A549 (cell line): Measurements from ENCODE around the gene FGD5. TPM values are rescaled to one million over a fixed set of nuclear protein-coding genes. Genes with fewer than 3 reads are reported as not detected.

Experiments
- ATAC-seq, 2 experiments: fragments of 200-7000 bp in 1 of 2; fragments of >200 bp in 1 of 2; cut with Nextera tagmentation in 1 of 2; cut with Tn5 transposase in 1 of 2; 3 replicates each; pipeline versions ENCODE4 v1.8.0 to v1.9.1; 2018 to 2020; ENCODE audit warnings: mild to moderate bottlenecking in 1 of 2, moderate library complexity in 1 of 2
- CTCF ChIA-PET: fragments of 300-600 bp; sonication (Branson Sonifier 250); formaldehyde crosslinking; extraction: SDS; loops from one replicate; lab custom pipeline; 2021; ENCODE audit warnings: antibody characterized with exemption, inconsistent platforms; lab: Yijun Ruan, JAX
- POLR2A ChIA-PET: fragments of 350-600 bp; formaldehyde crosslinking; extraction: SDS; loops from one replicate; lab custom pipeline; 2021; ENCODE audit warnings: antibody characterized with exemption, inconsistent platforms; lab: Yijun Ruan, JAX
- DNase-seq, 2 experiments: peaks; one replicate each; pipeline versions ENCODE4 v3.0.0 to v3.0.0-alpha.2; 2011 to 2016; ENCODE audit warnings: low read depth in 1 of 2, low spot score in 1 of 2
- FAIRE-seq: peaks from 2 replicates; lab custom pipeline; 2011; peaks lifted over from hg19 to GRCh38; lab: Jason Lieb, UNC
- H3K27ac ChIP-seq, 2 experiments: fragments of >200 bp; sonication (Bioruptor Twin); formaldehyde crosslinking; 3 replicates each; pipeline ENCODE4 v1.5.1; 2016 to 2017
- H3K4me1 ChIP-seq: fragments of >200 bp; sonication (Bioruptor Twin); formaldehyde crosslinking; 3 replicates; pipeline ENCODE4 v1.6.1; 2016
- H3K4me2 ChIP-seq: fragments of >200 bp; sonication (Bioruptor Twin); formaldehyde crosslinking; 3 replicates; pipeline ENCODE4 v1.6.1; 2016
- H3K4me3 ChIP-seq: fragments of >200 bp; sonication (Bioruptor Twin); formaldehyde crosslinking; 3 replicates; pipeline ENCODE4 v1.5.1; 2016
- H3K9me3 ChIP-seq: fragments of >200 bp; sonication (Bioruptor Twin); formaldehyde crosslinking; 3 replicates; pipeline ENCODE4 v1.6.1; 2016
- BCL3 ChIP-seq: fragments of >200 bp; sonication (Bioruptor Twin); formaldehyde crosslinking; IDR thresholded peaks from 3 replicates; pipeline ENCODE4 v1.6.1; 2016
- CBX8 ChIP-seq: fragments of 200-600 bp; sonication (generic); IDR thresholded peaks from 2 replicates; pipeline ENCODE4 v1.6.1; 2016
- CHD4 ChIP-seq: fragments of 200-600 bp; sonication (generic); IDR thresholded peaks from 2 replicates; pipeline ENCODE4 v1.6.1; 2016; ENCODE audit warnings: antibody characterized with exemption, mild to moderate bottlenecking, borderline replicate concordance
- ELK1 ChIP-seq: fragments of 150-350 bp; IDR thresholded peaks from 2 replicates; pipeline ENCODE4 v1.6.1; 2014; ENCODE audit warnings: low read depth, mild to moderate bottlenecking, low read length
- FOSB ChIP-seq: fragments of 250-450 bp; sonication (Bioruptor Pico); IDR thresholded peaks from 2 replicates; pipeline ENCODE4 v1.5.0; 2020; ENCODE audit warnings: mild to moderate bottlenecking, moderate library complexity
- FOSL2 ChIP-seq, 2 experiments: fragments of 450-650 bp in 1 of 2; fragments of >200 bp in 1 of 2; sonication (Bioruptor Twin) in 1 of 2; formaldehyde crosslinking; IDR thresholded peaks; 2 replicates each; pipeline versions ENCODE4 v1.5.0 to v1.6.1; 2016 to 2020; ENCODE audit warnings: mild to moderate bottlenecking in 1 of 2, moderate library complexity in 1 of 2
- HDAC2 ChIP-seq: fragments of 200-600 bp; sonication (generic); IDR thresholded peaks from 2 replicates; pipeline ENCODE4 v1.6.1; 2016
- HOXA7 ChIP-seq: fragments of 250-450 bp; sonication (Bioruptor Pico); IDR thresholded peaks from 2 replicates; pipeline ENCODE4 v1.5.0; 2020; ENCODE audit warnings: mild to moderate bottlenecking, moderate library complexity
- MAZ ChIP-seq: fragments of 150-350 bp; IDR thresholded peaks from 2 replicates; pipeline ENCODE4 v1.6.1; 2014; ENCODE audit warnings: antibody characterized with exemption, low read depth, low read length, borderline replicate concordance
- NPAS2 ChIP-seq: fragments of 250-450 bp; sonication (Bioruptor Pico); IDR thresholded peaks from 2 replicates; pipeline ENCODE4 v1.8.0; 2022; ENCODE audit warnings: mild to moderate bottlenecking, moderate library complexity, borderline replicate concordance
- PHF8 ChIP-seq: fragments of 200-600 bp; sonication (generic); IDR thresholded peaks from 2 replicates; pipeline ENCODE4 v1.6.1; 2016; ENCODE audit warnings: low read depth, mild to moderate bottlenecking, antibody characterized with exemption, moderate library complexity, borderline replicate concordance
- POLR2A ChIP-seq: IDR thresholded peaks from 2 replicates; pipeline ENCODE4 v1.6.1; 2012; ENCODE audit warnings: mild to moderate bottlenecking, low read length
- RARB ChIP-seq: fragments of 250-450 bp; sonication (Bioruptor Pico); IDR thresholded peaks from 2 replicates; pipeline ENCODE4 v1.8.0; 2021; ENCODE audit warnings: mild to moderate bottlenecking, moderate library complexity
- RCOR1 ChIP-seq: fragments of 150-350 bp; IDR thresholded peaks from 2 replicates; pipeline ENCODE4 v1.6.1; 2014; ENCODE audit warnings: antibody characterized with exemption, low read length, low read depth
- SMC3 ChIP-seq: fragments of >200 bp; sonication (Bioruptor Twin); formaldehyde crosslinking; IDR thresholded peaks from 3 replicates; pipeline ENCODE4 v1.6.1; 2018; ENCODE audit warnings: inconsistent platforms
- SREBF2 ChIP-seq: fragments of 450-650 bp; IDR thresholded peaks from 2 replicates; pipeline ENCODE4 v1.6.1; 2014; ENCODE audit warnings: mild to moderate bottlenecking, moderate library complexity
- TFCP2L1 ChIP-seq: fragments of 250-450 bp; sonication (Bioruptor Pico); IDR thresholded peaks from 2 replicates; pipeline ENCODE4 v1.5.0; 2021; ENCODE audit warnings: mild to moderate bottlenecking
- WGBS: methylation state at CpG from one replicate; pipeline ENCODE4 v1.1.6; 2017; ENCODE audit errors: missing lambda C conversion rate; 5-methylcytosine and 5-hydroxymethylcytosine counted together
- polyA plus RNA-seq, 4 experiments: library from polyadenylated mRNA; depleted of rRNA in 3 of 4; stranded (reverse); fragments of >200 nt; fragmentation: RNase III in 1 of 4; extraction: RNeasy Plus Mini Kit Qiagen cat#74134 plus additional on column Dnase treatment in 1 of 4; gene quantifications; 2 replicates in 3 of 4; 3 replicates in 1 of 4; pipeline ENCODE4 v1.2.3, GENCODE V29; 2011 to 2017

The FGD5 gene
- polyA plus RNA-seq, 2 of the 4 experiments (the other 2 are of a cell fraction): 0.16 TPM; not detected in 1

GRCh38 chr3:14894085-14894484, 75.3 kb downstream of the FGD5 start:
- Histone ChIP-seq H3K4me2 (no peak overlapping the region), H3K4me1 (no peaks in the 10 kb centered on the region), H3K27ac (no peak overlapping the region), H3K9me3 (no peaks in the 10 kb centered on the region), H3K4me3 (no peak overlapping the region)
- WGBS: 40% methylated on average over 2 of the region's 2 CpGs
- ATAC-seq (no peak), FAIRE-seq (no peak), DNase-seq (no peak)
- TF ChIP-seq PHF8 (no peak), RCOR1 (no peak), MAZ (no peak), RARB (CRISPR knock-in tag) (no peak), BCL3 (no peak), HDAC2 (no peak), HOXA7 (CRISPR knock-in tag) (no peak), SMC3 (no peak), FOSL2 (IDR thresholded peaks at IDR 0.05) (no peak), FOSL2 (CRISPR knock-in tag; IDR thresholded peaks at IDR 0.05) (no peak), POLR2A (no peak), NPAS2 (no peak)
- ChIA-PET POLR2A (no interaction called here), CTCF (interaction anchor here (0.6 to 0.7 kb wide), 2 partner anchors 37 to 344 kb away, joined by 3 read pairs; no protein-coding TSS in a partner anchor)

- ChIA-PET POLR2A (no interaction called here), CTCF (interaction anchor here (0.8 to 2.4 kb wide), 4 partner anchors 10 to 117 kb away, joined by 3 to 11 read pairs (median 4); no protein-coding TSS in a partner anchor)
- no peak overlapping the region for H3K27ac ChIP-seq
- no peaks in the 10 kb centered on the region for H3K4me1 ChIP-seq
- no peaks in the 10 kb centered on the region for H3K9me3 ChIP-seq
- H3K4me2 ChIP-seq: no peak overlapping the region
- no peak for DNase-seq
- ATAC-seq: no peak
- H3K4me3 ChIP-seq: no peak overlapping the region
- no peak for FAIRE-seq
- TF ChIP-seq SREBF2 (no peak), ELK1 (no peak), FOSB (CRISPR knock-in tag) (no peak), RCOR1 (no peak)
- WGBS: 6% methylated on average over 3 of the region's 4 CpGs
Observed at GRCh38 chr3:14897266-14897665, 78.5 kb downstream of the FGD5 start.

- Histone ChIP-seq H3K4me3 (no peak overlapping the region), H3K4me1 (no peaks in the 10 kb centered on the region), H3K9me3 (no peaks in the 10 kb centered on the region; the same call in 2 of the 3 replicates), H3K27ac (no peak overlapping the region), H3K4me2 (no peak overlapping the region)
- TF ChIP-seq PHF8 (no peak), RCOR1 (no peak), CBX8 (no peak), TFCP2L1 (CRISPR knock-in tag) (no peak), BCL3 (no peak), CHD4 (no peak)
- no peak for DNase-seq
- 24% methylated on average over 7 of the region's 7 CpGs for WGBS
- ATAC-seq: peak in 1 of 2 experiments; percentile 28; a peak in 3 of 6 replicates
- CTCF ChIA-PET: interaction anchor here (0.9 to 1.2 kb wide), 2 partner anchors 22 to 72 kb away, joined by 3 read pairs; no protein-coding TSS in a partner anchor
- no peak for FAIRE-seq
- POLR2A ChIA-PET: no interaction called here
Observed at GRCh38 chr3:14898929-14899328, 80.2 kb downstream of the FGD5 start.
